K562 (cell line): Measurements from ENCODE around the gene RASGRP4. TPM values are rescaled to one million over a fixed set of nuclear protein-coding genes. Genes with fewer than 3 reads are reported as not detected.

ENCODE experiments used
- ATAC-seq: fragments of 200-7000 bp; cut with Tn5 transposase; 3 replicates; pipeline ENCODE4 v1.9.1; 2020; ENCODE audit warnings: moderate library complexity
- BruUV-seq: library from RNA; stranded (reverse); fragments of 400-500 nt; replicated peaks from 2 replicates; lab custom pipeline; 2021; lab: Mats Ljungman, UMichigan
- CTCF ChIA-PET: fragments of 300-600 bp; formaldehyde crosslinking; extraction: SDS; loops from one replicate; lab custom pipeline; 2021; ENCODE audit warnings: low intra/inter-chr PET ratio; lab: Yijun Ruan, JAX
- POLR2A ChIA-PET: fragments of 300-600, 350-650 bp; sonication (Branson Sonifier 250); formaldehyde crosslinking; extraction: SDS; loops from one replicate; lab custom pipeline; 2021; ENCODE audit warnings: antibody characterized with exemption, inconsistent platforms; lab: Yijun Ruan, JAX
- DNase-seq, 4 experiments: peaks; one replicate each; pipeline versions ENCODE4 v3.0.0 to v3.0.0-alpha.2; 2011 to 2018; ENCODE audit warnings: low spot score in 3 of 4, mixed read lengths in 3 of 4; ENCODE audit errors: extremely low read depth in 1 of 4
- FAIRE-seq: peaks from 2 replicates; lab custom pipeline; 2011; peaks lifted over from hg19 to GRCh38; lab: Jason Lieb, UNC
- H2AFZ ChIP-seq: 2 replicates; pipeline ENCODE4 v1.6.0; 2011; ENCODE audit warnings: low read depth, low read length, control low read depth, inconsistent platforms
- H3K27ac ChIP-seq: fragments of 200-600 bp; 3 replicates; pipeline ENCODE4 v1.8.0; 2011; ENCODE audit warnings: low read depth, mild to moderate bottlenecking, control low read depth, inconsistent platforms, low read length, moderate library complexity, mixed read lengths; ENCODE audit errors: extremely low read depth
- H3K27me3 ChIP-seq, 2 experiments: fragments of 300-600 bp in 1 of 2; 2 replicates in 1 of 2; 3 replicates in 1 of 2; pipeline versions ENCODE4 v1.6.0 to v1.8.0; 2011; ENCODE audit warnings: inconsistent platforms in 2 of 2, low read length in 2 of 2, mild to moderate bottlenecking in 1 of 2, mixed read lengths in 1 of 2, moderate library complexity in 1 of 2; ENCODE audit not compliant: control insufficient read depth in 2 of 2, insufficient read depth in 2 of 2
- H3K36me3 ChIP-seq: fragments of 300-600 bp; 3 replicates; pipeline ENCODE4 v1.8.0; 2011; ENCODE audit warnings: mild to moderate bottlenecking, low read length, inconsistent platforms; ENCODE audit not compliant: control insufficient read depth, insufficient read depth
- H3K4me1 ChIP-seq, 2 experiments: fragments of 200-600 bp in 1 of 2; replicated peaks in 1 of 2; 2 replicates in 1 of 2; 3 replicates in 1 of 2; pipeline versions ENCODE4 v1.5.1 to v1.8.0; 2011; ENCODE audit warnings: inconsistent platforms in 2 of 2, low read length in 2 of 2, mild to moderate bottlenecking in 1 of 2, mixed read lengths in 1 of 2, moderate library complexity in 1 of 2; ENCODE audit not compliant: control insufficient read depth in 2 of 2, insufficient read depth in 2 of 2
- H3K4me2 ChIP-seq: 2 replicates; pipeline ENCODE4 v1.6.1; 2011; ENCODE audit warnings: low read length, control low read depth, inconsistent platforms, mixed read lengths; ENCODE audit not compliant: insufficient read depth
- H3K4me3 ChIP-seq: fragments of 200-600 bp; sonication (generic), shearing (Covaris generic); 2 replicates; pipeline ENCODE4 v1.5.1; 2016; ENCODE audit warnings: control low read depth, inconsistent platforms
- H3K79me2 ChIP-seq: fragments of 200-600 bp; 3 replicates; pipeline ENCODE4 v1.8.0; 2011; ENCODE audit warnings: low read length, inconsistent platforms; ENCODE audit not compliant: control insufficient read depth, insufficient read depth
- H3K9ac ChIP-seq, 2 experiments: 2 replicates each; pipeline versions ENCODE4 v1.6.0 to v1.6.1; 2011; ENCODE audit warnings: low read depth in 2 of 2, low read length in 2 of 2, control low read depth in 1 of 2, inconsistent platforms in 1 of 2, mild to moderate bottlenecking in 1 of 2, mixed read lengths in 1 of 2; ENCODE audit not compliant: insufficient read depth in 1 of 2
- H3K9me1 ChIP-seq: one replicate; pipeline ENCODE4 v1.6.0; 2011; ENCODE audit warnings: inconsistent platforms, mild to moderate bottlenecking, low read length, moderate library complexity; ENCODE audit not compliant: control insufficient read depth, insufficient read depth
- H3K9me3 ChIP-seq: replicated peaks from 2 replicates; pipeline ENCODE4 v1.5.1; 2011; ENCODE audit warnings: low read depth, low read length, inconsistent platforms; ENCODE audit not compliant: control insufficient read depth, insufficient read depth
- H4K20me1 ChIP-seq: replicated peaks from 2 replicates; pipeline ENCODE4 v1.6.1; 2011; ENCODE audit warnings: low read length, inconsistent platforms, mixed read lengths; ENCODE audit not compliant: control insufficient read depth, insufficient read depth
- BRD4 ChIP-seq: fragments of 200-600 bp; sonication (generic); IDR thresholded peaks from 2 replicates; pipeline ENCODE4 v1.6.1; 2017; ENCODE audit warnings: inconsistent platforms
- BRF1 ChIP-seq: IDR thresholded peaks from 3 replicates; pipeline ENCODE4 v1.6.1; 2011; ENCODE audit warnings: borderline replicate concordance, mild to moderate bottlenecking; ENCODE audit not compliant: insufficient read length; ENCODE audit errors: extremely low read depth
- MEF2D ChIP-seq: conservative IDR thresholded peaks from 2 replicates; pipeline ENCODE4 v1.6.1; 2016; ENCODE audit warnings: low read depth, missing genetic modification characterization, missing compliant biosample characterization
- PRPF4 ChIP-seq: fragments of 200-400 bp; formaldehyde crosslinking; IDR thresholded peaks from one replicate; pipeline ENCODE4 v1.6.1; 2017; ENCODE audit warnings: low read length, low read depth, mild to moderate bottlenecking; ENCODE audit not compliant: insufficient read depth, poor library complexity, severe bottlenecking
- RNF2 ChIP-seq: sonication (generic); IDR thresholded peaks from 2 replicates; pipeline ENCODE4 v1.6.1; 2016
- SNIP1 ChIP-seq: fragments of 450-650 bp; IDR thresholded peaks from 2 replicates; pipeline ENCODE4 v1.7.1; 2017; ENCODE audit warnings: low read depth, mild to moderate bottlenecking
- TCF7L2 ChIP-seq: fragments of 150-350 bp; IDR thresholded peaks from 2 replicates; pipeline ENCODE4 v1.6.1; 2016; ENCODE audit warnings: low read depth, mild to moderate bottlenecking, low read length, moderate library complexity
- ZNF165 ChIP-seq: fragments of 250-450 bp; sonication (Bioruptor Pico); IDR thresholded peaks from 2 replicates; pipeline ENCODE4 v1.4.0; 2020; ENCODE audit warnings: borderline replicate concordance
- ZNF384 ChIP-seq: IDR thresholded peaks from 2 replicates; pipeline ENCODE4 v1.6.1; 2012; ENCODE audit warnings: low read depth, low read length, improper control_type of control experiment
- WGBS: fragments of 100-300 bp; shearing (Covaris generic); methylation state at CpG from one replicate; pipeline ENCODE4 v1.1.6; 2016; ENCODE audit warnings: low coverage, mixed read lengths; ENCODE audit not compliant: insufficient coverage; ENCODE audit errors: missing lambda C conversion rate; 5-methylcytosine and 5-hydroxymethylcytosine counted together
- in situ Hi-C: fragments of 300-500 bp; cut with MboI; formaldehyde crosslinking; loops from 4 replicates; pipeline ENCODE4 v1.15.0; 2018; ENCODE audit warnings: inconsistent platforms, mixed read lengths
- intact Hi-C: fragments of 100-400 bp; cut with micrococcal nuclease; formaldehyde crosslinking; loops from 2 replicates; pipeline ENCODE4 v1.14.2; 2022
- polyA plus RNA-seq, 8 experiments: library from polyadenylated mRNA; depleted of rRNA in 4 of 8; stranded (reverse) in 5 of 8; unstranded in 3 of 8; fragments of >200 nt; fragmentation: Nextera tagmentation in 2 of 8; fragmentation: Illumina TruSeq in 1 of 8; extraction: Ambion mirVana in 2 of 8; extraction: Trizol in 1 of 8; gene quantifications; 2 replicates each; pipeline versions ENCODE4 v1.2.1 to v1.2.3, GENCODE V29; 2011 to 2014; ENCODE audit warnings: inconsistent platforms in 1 of 8, missing spikeins in 1 of 8
- total RNA-seq, 7 experiments: library from RNA; depleted of rRNA in 6 of 7; stranded (reverse); fragments of >200 nt in 6 of 7; fragmentation: Illumina TruSeq in 2 of 7; extraction: Trizol in 2 of 7; gene quantifications; 2 replicates each; pipeline versions ENCODE4 v1.2.1 to v1.2.3, GENCODE V29; 2011 to 2021; ENCODE audit warnings: low replicate concordance in 1 of 7
- TF ChIP-seq, protein P1 (sequence below): fragments of 150-350 bp; conservative IDR thresholded peaks from 2 replicates; pipeline ENCODE4 v1.6.1; 2014; ENCODE audit warnings: low read length
- TF ChIP-seq, protein P2 (sequence below): fragments of 250-450 bp; sonication (Bioruptor Pico); IDR thresholded peaks from 2 replicates; pipeline ENCODE4 v1.8.0; 2021; ENCODE audit warnings: moderate library complexity, mild to moderate bottlenecking, inconsistent platforms

The RASGRP4 gene
- total and polyA plus RNA-seq, 9 of the 15 experiments (the other 6 are each of a cell fraction or from before 2014, with no cell fraction given) = 0.39 to 4.6 (median 3.8) TPM

DNA sequence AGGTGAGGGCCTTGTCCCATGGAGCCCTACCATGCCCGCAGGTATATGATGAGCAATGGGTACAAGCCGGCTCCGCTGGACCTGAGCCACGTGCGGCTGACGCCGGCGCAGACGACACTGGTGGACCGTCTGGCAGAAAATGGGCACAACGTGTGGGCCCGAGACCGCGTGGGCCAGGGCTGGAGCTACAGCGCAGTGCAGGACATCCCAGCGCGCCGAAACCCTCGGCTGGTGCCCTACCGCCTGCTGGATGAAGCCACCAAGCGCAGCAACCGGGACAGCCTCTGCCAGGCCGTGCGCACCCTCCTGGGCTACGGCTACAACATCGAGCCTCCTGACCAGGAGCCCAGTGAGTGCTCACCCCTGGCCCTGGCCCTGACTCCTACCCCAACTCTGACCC lies 40.0 kb upstream of the RASGRP4 start:
- 83% methylated on average over 15 of the region's 26 CpGs for WGBS
- in situ Hi-C loops = no loop called here
- POLR2A ChIA-PET = no interaction called here

More for the DNA sequence above, 40.0 kb upstream of the RASGRP4 start:
- DNase-seq (no peak), ATAC-seq (no peak), FAIRE-seq (no peak)
- CTCF ChIA-PET = no interaction called here
- no peaks in the 10 kb centered on the region for H3K9me3 ChIP-seq
- H3K27me3 ChIP-seq = no peaks in the 10 kb centered on the region
- no peak overlapping the region for H2AFZ ChIP-seq
- no TSS peak for BruUV-seq
- TF ChIP-seq BRF1 = no peak
- no peak for TF ChIP-seq BRD4
- TF ChIP-seq ZNF384 = no peak
- TF ChIP-seq SNIP1 = no peak
- TF ChIP-seq, protein P1, sequence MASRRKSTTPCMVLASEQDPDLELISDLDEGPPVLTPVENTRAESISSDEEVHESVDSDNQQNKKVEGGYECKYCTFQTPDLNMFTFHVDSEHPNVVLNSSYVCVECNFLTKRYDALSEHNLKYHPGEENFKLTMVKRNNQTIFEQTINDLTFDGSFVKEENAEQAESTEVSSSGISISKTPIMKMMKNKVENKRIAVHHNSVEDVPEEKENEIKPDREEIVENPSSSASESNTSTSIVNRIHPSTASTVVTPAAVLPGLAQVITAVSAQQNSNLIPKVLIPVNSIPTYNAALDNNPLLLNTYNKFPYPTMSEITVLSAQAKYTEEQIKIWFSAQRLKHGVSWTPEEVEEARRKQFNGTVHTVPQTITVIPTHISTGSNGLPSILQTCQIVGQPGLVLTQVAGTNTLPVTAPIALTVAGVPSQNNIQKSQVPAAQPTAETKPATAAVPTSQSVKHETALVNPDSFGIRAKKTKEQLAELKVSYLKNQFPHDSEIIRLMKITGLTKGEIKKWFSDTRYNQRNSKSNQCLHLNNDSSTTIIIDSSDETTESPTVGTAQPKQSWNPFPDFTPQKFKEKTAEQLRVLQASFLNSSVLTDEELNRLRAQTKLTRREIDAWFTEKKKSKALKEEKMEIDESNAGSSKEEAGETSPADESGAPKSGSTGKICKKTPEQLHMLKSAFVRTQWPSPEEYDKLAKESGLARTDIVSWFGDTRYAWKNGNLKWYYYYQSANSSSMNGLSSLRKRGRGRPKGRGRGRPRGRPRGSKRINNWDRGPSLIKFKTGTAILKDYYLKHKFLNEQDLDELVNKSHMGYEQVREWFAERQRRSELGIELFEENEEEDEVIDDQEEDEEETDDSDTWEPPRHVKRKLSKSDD = no peak
- no peak for TF ChIP-seq PRPF4
- TF ChIP-seq, protein P2, sequence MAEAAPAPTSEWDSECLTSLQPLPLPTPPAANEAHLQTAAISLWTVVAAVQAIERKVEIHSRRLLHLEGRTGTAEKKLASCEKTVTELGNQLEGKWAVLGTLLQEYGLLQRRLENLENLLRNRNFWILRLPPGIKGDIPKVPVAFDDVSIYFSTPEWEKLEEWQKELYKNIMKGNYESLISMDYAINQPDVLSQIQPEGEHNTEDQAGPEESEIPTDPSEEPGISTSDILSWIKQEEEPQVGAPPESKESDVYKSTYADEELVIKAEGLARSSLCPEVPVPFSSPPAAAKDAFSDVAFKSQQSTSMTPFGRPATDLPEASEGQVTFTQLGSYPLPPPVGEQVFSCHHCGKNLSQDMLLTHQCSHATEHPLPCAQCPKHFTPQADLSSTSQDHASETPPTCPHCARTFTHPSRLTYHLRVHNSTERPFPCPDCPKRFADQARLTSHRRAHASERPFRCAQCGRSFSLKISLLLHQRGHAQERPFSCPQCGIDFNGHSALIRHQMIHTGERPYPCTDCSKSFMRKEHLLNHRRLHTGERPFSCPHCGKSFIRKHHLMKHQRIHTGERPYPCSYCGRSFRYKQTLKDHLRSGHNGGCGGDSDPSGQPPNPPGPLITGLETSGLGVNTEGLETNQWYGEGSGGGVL (CRISPR knock-in tag) = no peak
- no peak for TF ChIP-seq TCF7L2
- TF ChIP-seq ZNF165 (CRISPR knock-in tag) = no peak
- no peak for TF ChIP-seq RNF2
- TF ChIP-seq MEF2D (tag) = no peak
- H3K27ac ChIP-seq = no peak overlapping the region
- H3K4me3 ChIP-seq = no peak overlapping the region
- H3K9me1 ChIP-seq = no peaks in the 10 kb centered on the region
- peaks cover 0 to 13% of the 10 kb centered on the region in 2 experiments; a peak in 1 of 5 replicates for H3K4me1 ChIP-seq
- H3K36me3 ChIP-seq = peaks cover 37% of the 10 kb centered on the region; the same call in 1 of the 3 replicates
- no peaks in the 10 kb centered on the region for H3K79me2 ChIP-seq
- intact Hi-C loops = no loop called here
- no peak overlapping the region for H3K9ac ChIP-seq
- H4K20me1 ChIP-seq = no peaks in the 10 kb centered on the region
- no peak overlapping the region for H3K4me2 ChIP-seq
